Brain pericyte (primary cell): Measurements from ENCODE around the gene CRACDL.

Experiments
- DNase-seq: peaks from one replicate; pipeline ENCODE4 v3.0.0-alpha.2; 2012; ENCODE audit warnings: low read depth, low spot score

Gene CRACDL

GRCh38 chr2:98825020-98825350 lies 111.0 kb downstream of the CRACDL start:
- no peak for DNase-seq

GRCh38 chr2:98824256-98825019 lies 111.6 kb downstream of the CRACDL start:
- DNase-seq: no peak

DNA sequence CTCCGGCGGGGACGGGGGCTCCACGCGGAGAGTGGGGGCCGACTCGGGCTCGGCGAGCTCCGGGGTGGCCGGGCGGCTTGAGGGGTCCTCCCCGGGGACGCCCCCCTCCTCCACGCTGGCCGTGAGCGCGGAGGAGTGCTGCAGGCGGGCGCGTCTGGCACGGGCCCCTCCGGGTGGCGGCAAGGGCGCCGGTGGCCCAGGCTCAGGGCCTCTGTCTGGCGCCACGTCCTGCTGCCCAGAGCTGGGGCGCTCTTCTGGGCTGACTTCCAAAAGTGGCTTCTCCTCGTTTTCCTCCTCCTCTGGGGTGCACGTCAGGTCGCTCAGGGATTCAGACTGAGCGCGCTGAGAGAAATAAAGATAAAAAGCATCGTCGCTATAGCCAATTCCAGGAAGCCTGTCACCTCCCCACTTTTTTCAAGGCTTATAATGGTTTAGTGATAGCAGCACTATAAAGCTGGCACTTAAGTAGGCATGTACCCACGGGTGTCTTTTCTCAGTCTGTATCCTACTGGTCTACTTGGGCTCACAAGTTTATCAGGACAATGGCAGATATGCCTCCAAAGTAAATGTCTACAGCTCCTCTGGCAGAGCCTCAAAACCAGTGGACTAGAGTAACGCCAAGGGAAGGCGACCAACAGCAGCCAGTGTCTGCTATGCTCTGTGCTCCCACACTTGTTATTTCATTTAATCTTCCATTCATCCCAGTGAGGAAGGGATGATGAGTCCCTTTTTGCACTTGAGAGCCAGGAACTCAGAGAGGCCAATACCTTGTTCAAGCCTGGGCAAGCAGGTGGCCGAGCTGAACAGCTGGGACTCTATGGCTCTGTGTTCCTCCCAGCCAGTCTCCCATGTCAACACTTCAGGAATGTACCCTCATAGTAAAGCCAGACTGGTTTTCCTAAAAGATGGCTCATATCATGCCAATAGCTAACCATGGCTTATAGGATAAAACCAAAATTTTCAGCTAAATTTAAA lies 112.5 kb downstream of the CRACDL start:
- no peak for DNase-seq

- no peak for DNase-seq
These were observed 113.5 kb downstream of the CRACDL start for GRCh38 chr2:98822301-98823164.

GRCh38 chr2:98821629-98822135 lies 114.3 kb downstream of the CRACDL start:
- DNase-seq: no peak

DNA sequence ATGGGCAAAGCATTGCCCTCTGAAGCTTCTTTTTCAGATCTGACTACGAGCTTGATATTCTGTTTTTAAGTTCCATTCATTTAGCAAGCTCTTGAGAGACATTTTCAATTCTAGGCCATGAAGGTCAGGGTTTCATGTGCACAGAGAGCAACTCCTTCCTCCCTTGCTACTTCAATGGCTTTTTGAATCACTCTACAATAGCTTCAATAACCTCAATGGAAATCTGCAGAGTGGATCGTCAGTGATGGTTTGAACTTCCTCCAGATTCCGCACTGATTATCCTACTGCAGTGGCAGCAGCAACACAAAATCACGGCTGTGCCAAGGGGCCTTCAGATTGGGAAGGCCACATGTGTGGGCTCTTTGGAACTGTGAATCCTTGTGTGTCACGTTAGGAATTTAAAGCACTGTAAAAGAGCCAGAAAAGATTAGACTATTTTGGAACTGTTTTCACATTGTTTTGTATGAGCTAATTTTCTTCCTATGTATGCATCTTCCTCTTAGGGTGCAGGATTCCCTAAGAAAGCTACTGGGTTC lies 116.7 kb downstream of the CRACDL start:
- no peak for DNase-seq

DNA sequence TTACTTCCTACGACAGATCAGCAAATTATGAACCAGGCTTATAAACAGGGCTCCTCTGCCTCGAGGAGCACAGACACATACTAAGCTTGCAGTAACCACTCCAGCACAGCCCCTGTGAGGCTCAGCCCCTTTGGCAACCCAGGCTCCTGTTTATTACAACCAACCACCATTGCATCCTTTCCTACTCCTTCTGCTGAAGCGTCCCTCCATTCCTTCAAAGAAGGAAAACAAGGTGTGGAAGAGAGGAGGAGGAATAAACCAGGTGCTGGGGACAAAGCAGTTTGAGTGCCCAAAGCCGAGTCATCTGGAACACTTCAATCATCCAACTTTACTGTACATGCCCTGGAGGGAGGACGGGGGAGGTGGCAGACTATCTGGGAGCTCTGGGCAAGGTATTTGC lies 117.9 kb downstream of the CRACDL start:
- no peak for DNase-seq

GRCh38 chr2:98816281-98816680 lies 119.7 kb downstream of the CRACDL start:
- DNase-seq: no peak

GRCh38 chr2:98815795-98816194 lies 120.2 kb downstream of the CRACDL start:
- no peak for DNase-seq

GRCh38 chr2:98811766-98812165 lies 124.3 kb downstream of the CRACDL start:
- DNase-seq: no peak

DNA sequence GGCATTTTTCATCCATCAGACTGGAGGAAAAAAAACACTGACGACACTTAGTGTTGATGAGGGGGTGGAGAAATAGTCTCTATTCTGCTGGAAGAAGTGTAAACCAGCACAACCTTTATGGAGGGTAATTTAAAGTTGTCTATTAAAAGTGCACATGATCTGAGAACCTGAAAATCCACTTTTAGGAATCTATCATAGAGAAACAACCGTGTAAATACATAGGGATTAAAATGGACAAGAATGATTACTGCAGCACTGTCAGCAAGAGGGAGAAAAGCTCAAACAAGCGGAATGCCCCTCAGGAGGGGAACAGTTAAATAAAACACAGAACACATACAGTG lies 125.5 kb downstream of the CRACDL start:
- DNase-seq: no peak

DNA sequence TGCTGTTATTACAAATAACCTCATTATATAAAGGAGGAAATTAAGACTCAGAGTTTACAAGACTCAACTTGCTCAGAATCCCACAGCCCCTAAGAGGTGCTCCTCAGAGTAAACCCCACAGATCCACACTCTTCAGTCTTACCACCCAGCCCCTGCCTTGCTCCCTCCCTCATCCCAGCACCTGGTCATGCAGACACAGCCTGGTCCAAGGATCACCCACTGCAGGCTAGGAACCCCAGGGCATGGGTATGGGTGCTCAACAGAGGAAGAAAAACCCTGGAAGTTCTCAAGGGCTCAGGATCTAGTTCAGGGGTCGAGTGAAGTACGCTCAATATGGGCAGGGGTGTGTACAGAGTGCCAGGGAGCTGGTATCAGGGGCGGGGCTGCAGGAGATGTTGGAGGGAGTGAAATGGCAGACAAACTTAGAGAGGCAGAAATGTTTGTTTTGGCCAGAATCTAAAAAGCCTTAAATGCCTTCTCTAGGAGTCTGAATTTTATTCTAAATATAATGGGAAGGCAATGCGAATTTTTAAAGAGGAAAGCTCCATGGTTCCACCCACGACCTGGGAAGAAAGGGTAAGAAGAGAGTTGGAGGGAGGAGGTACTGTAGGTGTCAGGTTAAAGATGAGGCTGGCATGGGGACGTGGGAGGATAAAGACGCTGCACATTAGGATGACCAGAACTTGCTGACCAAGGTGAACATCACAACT lies 126.0 kb downstream of the CRACDL start:
- no peak for DNase-seq

DNA sequence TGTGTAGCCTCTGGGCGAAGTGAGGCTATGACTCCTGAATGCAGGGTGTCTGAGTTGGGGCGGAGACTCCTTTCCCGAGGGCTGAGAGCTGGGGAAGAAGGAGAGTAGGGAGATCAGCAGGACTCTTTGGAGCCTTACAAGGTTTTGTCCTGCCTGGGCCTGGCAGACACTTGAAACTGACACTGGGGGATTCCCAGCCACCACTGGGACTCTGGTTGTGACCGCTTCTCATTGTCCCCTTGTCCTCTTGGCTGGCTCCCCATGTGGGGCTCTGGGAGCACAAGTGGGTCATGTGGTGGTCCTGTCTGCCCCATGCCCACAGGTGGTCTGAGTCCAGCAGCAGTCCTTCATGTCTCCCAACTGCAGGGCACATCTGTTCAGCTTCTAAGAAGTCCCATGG lies 126.9 kb downstream of the CRACDL start:
- DNase-seq: no peak

- DNase-seq: no peak
These were observed 127.5 kb downstream of the CRACDL start for GRCh38 chr2:98808546-98808945.

- DNase-seq: no peak
These were observed 128.1 kb downstream of the CRACDL start for GRCh38 chr2:98807929-98808328.

- no peak for DNase-seq
These were observed 128.8 kb downstream of the CRACDL start for GRCh38 chr2:98807221-98807620.

- no peak for DNase-seq
These were observed 129.8 kb downstream of the CRACDL start for GRCh38 chr2:98806236-98806697.

DNA sequence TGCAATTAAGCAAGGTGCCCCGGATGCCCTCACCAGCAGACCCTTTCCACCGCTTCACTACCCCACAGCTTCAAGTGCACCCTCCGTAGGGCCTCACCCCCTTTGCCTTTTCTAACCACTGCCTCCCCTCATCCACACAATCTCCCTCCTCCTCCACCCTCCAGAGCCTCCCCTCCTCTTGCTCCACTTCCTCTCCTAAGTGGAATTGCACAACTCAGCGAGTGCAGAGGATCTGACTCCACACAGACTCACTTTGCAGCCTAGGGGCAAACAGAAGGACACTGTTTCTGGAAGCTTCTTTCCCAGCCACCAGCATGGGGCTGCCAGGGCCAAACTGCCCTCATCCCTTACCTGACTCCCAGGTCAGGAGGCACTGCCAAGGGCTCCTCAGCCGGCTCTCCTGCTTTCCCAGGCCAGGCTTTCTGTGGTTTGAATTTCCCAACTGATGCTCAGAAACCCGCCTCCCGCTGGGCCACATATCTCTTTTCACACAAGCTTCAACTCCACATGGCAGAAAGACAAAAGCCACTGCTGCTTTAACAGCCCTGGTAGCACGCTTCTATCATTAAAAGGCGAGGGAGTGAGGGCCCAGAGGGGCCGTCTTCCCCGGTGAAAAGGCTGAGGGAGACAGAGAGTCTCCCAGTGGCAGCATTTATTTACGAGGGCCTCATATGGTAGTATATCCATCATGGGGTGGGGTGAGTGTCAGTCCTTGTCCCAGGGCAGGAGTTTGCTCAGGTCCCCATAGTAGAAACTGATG lies 130.4 kb downstream of the CRACDL start:
- no peak for DNase-seq

DNA sequence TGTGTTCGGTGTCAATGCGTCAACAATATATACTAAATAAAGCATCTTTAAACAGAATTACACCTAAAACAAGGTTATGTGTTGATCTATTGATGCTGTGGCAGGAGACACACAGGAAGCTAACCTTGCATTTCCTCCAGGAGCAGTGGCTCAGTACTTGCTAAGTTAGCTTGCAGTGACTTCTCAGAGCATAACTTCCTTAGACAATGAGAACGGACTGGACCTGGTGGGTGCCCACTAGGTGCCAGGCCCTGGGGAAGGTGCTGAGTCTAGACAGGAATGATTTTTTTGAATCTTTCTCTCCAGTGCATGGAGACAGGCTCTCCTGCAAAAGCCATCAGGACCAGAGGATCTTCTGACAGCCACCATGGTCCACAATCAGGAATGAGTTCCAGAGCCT lies 131.3 kb downstream of the CRACDL start:
- DNase-seq: no peak

DNA sequence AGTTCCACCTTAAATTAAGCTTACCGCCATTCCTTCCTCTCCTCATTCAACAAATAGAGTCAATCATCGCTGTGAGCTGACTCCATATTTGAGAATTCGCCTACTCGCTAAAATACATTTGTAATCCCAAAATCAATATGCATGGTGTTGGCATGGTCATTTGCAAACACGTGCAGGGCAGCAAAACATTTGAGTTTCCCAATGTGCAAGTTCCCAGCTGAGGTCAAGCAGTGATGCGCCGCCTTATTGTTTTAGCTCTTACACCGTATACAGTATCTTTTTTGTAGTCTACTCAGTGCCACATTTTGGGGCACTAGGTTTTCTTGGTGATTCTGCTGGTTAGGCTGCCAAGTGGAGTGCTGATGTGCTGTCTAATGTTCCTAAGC lies 131.8 kb downstream of the CRACDL start:
- no peak for DNase-seq
